Measurements from ENCODE around the gene HOXC4. TPM values are rescaled to one million over a fixed set of nuclear protein-coding genes. Genes with fewer than 3 reads are reported as not detected.
A peak's percentile ranks its signal among the peaks of the same experiment; 100 is the strongest.
"Not testable (repeated sequence)": the region's sequence is repeated elsewhere in the genome, so short reads cannot be mapped to it uniquely, and the experiment has no call there.

HOXC4 gene
- polyA plus RNA-seq, 4 donors = 36.1 to 74.3 (median 62.0) TPM

- not testable (repeated sequence) for DNase-seq (ENCODE audit: low read depth in 4 of 4, low spot score in 2 of 4)
These were observed 28.2 kb downstream of the HOXC4 start for GRCh38 chr12:54081581-54082396.

DNA sequence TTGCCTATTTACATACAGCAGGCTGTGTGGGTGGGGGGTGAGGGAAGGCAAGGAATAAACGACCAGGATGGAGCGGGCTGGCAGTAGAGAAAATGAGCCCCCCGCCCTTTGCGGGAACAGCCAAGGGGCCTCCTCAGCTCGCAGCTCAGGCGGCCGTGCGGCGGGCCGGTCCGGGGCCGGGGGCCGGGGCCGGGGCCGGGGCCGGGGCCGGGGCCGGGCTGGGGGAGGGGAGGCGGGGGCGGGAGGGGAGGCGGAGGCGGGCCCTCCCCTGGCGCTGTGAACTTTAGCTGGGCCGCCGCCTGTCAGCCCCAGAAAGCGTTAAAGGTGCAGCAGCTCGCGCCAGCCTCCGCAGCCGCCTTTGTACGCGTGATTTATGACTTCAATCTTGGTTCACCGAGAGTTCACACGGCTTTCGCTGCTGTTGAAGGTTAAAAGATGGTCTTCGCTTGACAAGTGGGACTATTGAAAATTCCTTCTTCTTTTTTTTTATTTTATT lies 28.8 kb downstream of the HOXC4 start:
- peak in 3 of 4 donors; percentile 61 to 84 (median 82) for DNase-seq (ENCODE audit: low read depth in 4 of 4, low spot score in 2 of 4)

DNA sequence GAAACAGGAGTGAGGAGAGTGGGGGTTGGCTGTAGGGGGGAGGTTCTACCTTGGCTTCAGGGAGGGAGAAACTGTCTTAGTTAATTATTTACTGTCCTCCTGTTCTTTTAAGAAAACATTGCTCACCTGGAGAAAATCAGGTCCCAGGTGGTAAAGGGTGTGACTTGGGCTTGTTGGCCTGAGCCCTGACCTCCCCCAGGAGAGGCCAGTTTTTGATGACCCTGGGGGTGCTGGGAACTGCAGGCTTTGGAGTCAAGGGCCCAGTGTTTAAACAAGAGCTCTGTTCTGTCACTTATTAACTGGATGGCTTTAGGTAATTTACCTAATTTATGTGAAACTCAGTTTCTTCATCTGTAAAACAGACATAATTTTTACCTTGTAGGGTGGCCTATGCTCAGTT lies 34.4 kb downstream of the HOXC4 start:
- DNase-seq (ENCODE audit: low read depth in 4 of 4, low spot score in 2 of 4) = not testable (repeated sequence)

DNA sequence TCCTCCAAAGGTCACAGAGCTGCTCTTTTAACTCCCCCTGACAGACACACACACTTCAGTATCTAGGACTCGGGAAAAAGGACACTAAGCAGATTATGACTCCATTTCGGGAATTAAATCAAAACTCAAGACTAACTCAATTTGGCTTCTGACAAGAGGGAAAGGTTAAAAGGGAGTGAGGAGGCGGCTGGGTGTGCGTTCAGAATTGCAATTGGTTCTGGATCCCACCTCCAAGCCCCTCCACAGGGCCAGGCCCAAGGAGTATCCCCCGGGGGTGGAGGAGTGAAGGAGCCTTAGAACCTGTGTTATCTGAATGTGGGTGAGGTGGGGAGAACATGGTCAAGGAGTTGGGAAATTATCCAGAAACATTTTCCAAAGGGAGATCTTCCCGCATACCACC lies 35.8 kb downstream of the HOXC4 start:
- not testable (repeated sequence) for DNase-seq (ENCODE audit: low read depth in 4 of 4, low spot score in 2 of 4)

DNA sequence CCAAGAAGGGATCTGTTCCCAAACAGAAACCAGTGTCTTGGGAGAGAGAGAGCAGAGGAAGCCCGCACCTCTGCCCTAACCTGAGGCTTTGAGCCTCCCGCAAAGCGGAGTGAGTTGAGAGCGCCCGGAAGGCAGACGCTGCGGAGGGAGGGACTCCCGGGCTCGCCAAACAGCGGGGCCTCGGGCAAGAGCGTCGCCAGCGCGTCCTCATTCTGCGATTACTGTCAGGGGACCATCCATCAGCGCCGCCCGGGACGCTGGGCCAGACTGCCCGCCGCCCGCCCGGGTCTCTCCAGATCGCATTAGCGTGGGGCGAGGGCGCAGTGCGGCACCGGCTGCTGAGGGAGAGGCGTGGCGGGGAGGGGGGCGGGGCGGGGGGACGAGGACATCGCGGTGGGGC lies 36.7 kb downstream of the HOXC4 start:
- DNase-seq (ENCODE audit: low read depth in 4 of 4, low spot score in 2 of 4) = not testable (repeated sequence)

- not testable (repeated sequence) for DNase-seq (ENCODE audit: low read depth in 4 of 4, low spot score in 2 of 4)
These were observed 39.3 kb downstream of the HOXC4 start for GRCh38 chr12:54092943-54093342.

DNA sequence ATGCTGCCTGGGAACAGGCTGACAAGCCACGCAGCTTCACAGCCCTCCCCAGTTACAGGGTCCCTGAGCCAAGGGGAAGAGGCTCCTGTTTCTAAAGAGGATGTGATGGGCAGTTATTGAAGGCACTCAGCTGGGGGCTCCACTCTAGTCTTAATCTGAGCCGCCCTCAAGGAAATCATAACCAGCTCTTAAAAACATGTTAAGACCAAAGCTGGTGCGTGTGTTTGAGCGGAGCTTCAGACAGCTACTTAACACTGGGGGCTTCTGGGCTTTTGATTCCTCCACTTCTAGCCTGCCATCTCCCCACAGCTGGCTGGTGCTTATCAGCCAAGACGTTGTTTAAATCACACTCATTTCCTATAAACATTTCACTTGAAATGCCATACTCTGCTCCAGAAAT lies 42.3 kb downstream of the HOXC4 start:
- not testable (repeated sequence) for DNase-seq (ENCODE audit: low read depth in 4 of 4, low spot score in 2 of 4)

DNA sequence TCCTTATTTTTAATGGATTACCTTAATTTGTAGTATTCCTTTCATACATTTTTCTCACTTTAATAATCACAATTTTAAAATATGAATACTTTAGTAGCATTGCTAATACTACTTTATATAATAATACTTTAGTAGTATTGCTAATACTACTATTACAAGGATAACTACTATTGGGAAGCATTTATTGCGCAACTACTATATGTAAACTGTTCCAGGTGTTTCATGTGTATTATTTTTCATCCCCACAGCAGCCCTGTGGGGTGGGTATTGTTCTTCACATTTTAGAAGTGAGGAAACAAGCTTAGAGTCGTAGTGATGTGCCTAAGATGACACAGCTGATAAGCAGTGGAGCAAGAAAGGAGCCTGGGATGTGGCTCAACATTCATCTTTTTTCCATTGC lies 45.0 kb downstream of the HOXC4 start:
- DNase-seq (ENCODE audit: low read depth in 4 of 4, low spot score in 2 of 4) = not testable (repeated sequence)

- DNase-seq (ENCODE audit: low read depth in 4 of 4, low spot score in 2 of 4) = not testable (repeated sequence)
These were observed 47.0 kb downstream of the HOXC4 start for GRCh38 chr12:54100588-54100987.

DNA sequence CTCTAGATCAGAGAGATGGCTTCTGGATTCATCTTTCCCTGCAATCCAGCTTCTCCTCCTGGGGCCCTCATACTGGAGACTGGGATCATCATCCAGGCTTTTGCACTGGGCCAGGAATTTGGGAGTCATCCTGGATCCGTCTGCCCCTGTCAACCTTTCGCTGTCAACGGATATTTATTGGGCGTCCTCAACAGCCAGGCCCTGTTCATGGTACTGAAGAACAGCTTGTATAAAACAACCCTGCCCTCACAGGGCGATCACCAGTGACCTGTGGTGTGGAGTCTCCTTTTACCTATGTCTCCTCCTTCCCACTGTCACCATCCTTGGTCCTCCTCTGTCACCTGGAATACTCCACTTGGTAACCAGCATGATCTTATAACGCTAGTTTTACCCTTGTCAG lies 48.6 kb downstream of the HOXC4 start:
- DNase-seq (ENCODE audit: low read depth in 4 of 4, low spot score in 2 of 4) = not testable (repeated sequence)

GRCh38 chr12:54103827-54104226 lies 50.2 kb downstream of the HOXC4 start:
- not testable (repeated sequence) for DNase-seq (ENCODE audit: low read depth in 4 of 4, low spot score in 2 of 4)

Other genes starting within 250 kb of the HOXC4 start
- gene HOXC13, start 115.0 kb upstream of the HOXC4 start, polyA plus RNA-seq (ENCODE audit: insufficient read length in 4 of 4) = not detected
- gene HOXC12, start 98.9 kb upstream of the HOXC4 start, polyA plus RNA-seq (ENCODE audit: insufficient read length in 4 of 4) = not detected
- gene HOXC11, start 80.7 kb upstream of the HOXC4 start, polyA plus RNA-seq (ENCODE audit: insufficient read length in 4 of 4) = 1 to 10 TPM in 3 of 4 donors, under 1 TPM in 1; 0.96 to 3.6 (median 2.3) TPM
- gene HOTAIR, start 78.9 kb upstream of the HOXC4 start, polyA plus RNA-seq (ENCODE audit: insufficient read length in 4 of 4) = 1 to 10 TPM in 3 of 4 donors, under 1 TPM in 1; 0.96 to 2.3 (median 1.8) TPM
- gene HOXC10, start 68.7 kb upstream of the HOXC4 start, polyA plus RNA-seq (ENCODE audit: insufficient read length in 4 of 4) = 10 to 100 TPM; 53.9 to 75.6 (median 65.7) TPM
- 10 to 100 TPM; 19.1 to 33.6 (median 28.1) TPM for gene HOXC9, start 53.7 kb upstream of the HOXC4 start, polyA plus RNA-seq (ENCODE audit: insufficient read length in 4 of 4)
- gene HOXC8, start 44.9 kb upstream of the HOXC4 start, polyA plus RNA-seq (ENCODE audit: insufficient read length in 4 of 4) = 10 to 100 TPM in 2 of 4 donors, 1 to 10 TPM in 2; 6.0 to 18.0 (median 11.0) TPM
- 10 to 100 TPM; 23.8 to 49.8 (median 39.7) TPM for gene HOXC6, start 25.4 kb upstream of the HOXC4 start, polyA plus RNA-seq (ENCODE audit: insufficient read length in 4 of 4)
- gene HOXC5, start 20.8 kb upstream of the HOXC4 start, polyA plus RNA-seq (ENCODE audit: insufficient read length in 4 of 4) = 1 to 10 TPM in 3 of 4 donors, under 1 TPM in 1; 0.97 to 5.7 (median 2.7) TPM
- gene SMUG1, start 135.2 kb downstream of the HOXC4 start, polyA plus RNA-seq (ENCODE audit: insufficient read length in 4 of 4) = 10 to 100 TPM; 30.8 to 43.3 (median 37.1) TPM
- gene CBX5, start 226.3 kb downstream of the HOXC4 start, polyA plus RNA-seq (ENCODE audit: insufficient read length in 4 of 4) = 100 to 1,000 TPM; 106 to 135 (median 121) TPM
- gene HNRNPA1, start 226.9 kb downstream of the HOXC4 start, polyA plus RNA-seq (ENCODE audit: insufficient read length in 4 of 4) = 1,000 to 10,000 TPM; 3,115 to 3,766 (median 3,436) TPM
- 1 to 10 TPM; 2.2 to 4.5 (median 2.7) TPM for gene NFE2, start 247.2 kb downstream of the HOXC4 start, polyA plus RNA-seq (ENCODE audit: insufficient read length in 4 of 4)

Data from left renal cortex interstitium (tissue), 4 donors.